Endothelial cell of umbilical vein (primary cell): ENCODE measurements around the gene TMEM107. TPM values are rescaled to one million over a fixed set of nuclear protein-coding genes. Genes with fewer than 3 reads are reported as not detected.

Source experiments
- BruUV-seq: library from RNA; stranded (reverse); fragments of 400-500 nt; replicated peaks from 2 replicates; lab custom pipeline; 2021; lab: Mats Ljungman, UMichigan
- CTCF ChIA-PET: fragments of 300-600, 350-600 bp; sonication (Branson Sonifier 250); formaldehyde crosslinking; loops from one replicate; lab custom pipeline; 2021; ENCODE audit warnings: antibody characterized with exemption, inconsistent platforms; lab: Charles Lee
- POLR2A ChIA-PET: fragments of 300-600, 350-600 bp; sonication (Branson Sonifier 250); formaldehyde crosslinking; loops from one replicate; lab custom pipeline; 2021; ENCODE audit warnings: antibody characterized with exemption, inconsistent platforms; lab: Charles Lee
- DNase-seq: peaks from one replicate; pipeline ENCODE4 v3.0.0-alpha.2; 2011; ENCODE audit warnings: low read depth, low spot score
- FAIRE-seq: peaks from 2 replicates; lab custom pipeline; 2011; peaks lifted over from hg19 to GRCh38; lab: Jason Lieb, UNC
- H2AFZ ChIP-seq: 2 replicates; pipeline ENCODE4 v1.6.0; 2012; ENCODE audit warnings: low read depth, low read length, control low read depth, inconsistent platforms
- H3K27ac ChIP-seq: 2 replicates; pipeline ENCODE4 v1.5.1; 2011; ENCODE audit warnings: low read depth, mild to moderate bottlenecking, control low read depth, low read length, moderate library complexity; ENCODE audit not compliant: insufficient read depth
- H3K27me3 ChIP-seq, 2 experiments: 2 replicates each; pipeline versions ENCODE4 v1.6.0 to v1.6.1; 2011; ENCODE audit warnings: low read length in 2 of 2, mixed read lengths in 1 of 2; ENCODE audit not compliant: control insufficient read depth in 2 of 2, insufficient read depth in 2 of 2
- H3K36me3 ChIP-seq, 2 experiments: 2 replicates in 1 of 2; 3 replicates in 1 of 2; pipeline ENCODE4 v1.5.1; 2011; ENCODE audit warnings: low read length in 2 of 2, mild to moderate bottlenecking in 1 of 2, moderate library complexity in 1 of 2; ENCODE audit not compliant: control insufficient read depth in 2 of 2, insufficient read depth in 2 of 2; ENCODE audit errors: extremely low read depth in 1 of 2
- H3K4me1 ChIP-seq: 3 replicates; pipeline ENCODE4 v1.5.1; 2011; ENCODE audit warnings: mild to moderate bottlenecking, low read length; ENCODE audit not compliant: control insufficient read depth, insufficient read depth; ENCODE audit errors: extremely low read depth
- H3K4me2 ChIP-seq: 2 replicates; pipeline ENCODE4 v1.6.1; 2011; ENCODE audit warnings: low read length, control low read depth, mixed read lengths; ENCODE audit not compliant: insufficient read depth
- H3K4me3 ChIP-seq, 3 experiments: fragments of 200-600 bp in 1 of 3; sonication (generic), shearing (Covaris generic) in 1 of 3; replicated peaks in 1 of 3; 2 replicates each; pipeline ENCODE4 v1.5.1; 2011 to 2016; ENCODE audit warnings: control low read depth in 3 of 3, low read length in 3 of 3, mild to moderate bottlenecking in 2 of 3, inconsistent platforms in 1 of 3, low read depth in 1 of 3, moderate library complexity in 1 of 3; ENCODE audit not compliant: insufficient read depth in 1 of 3
- H3K79me2 ChIP-seq: 2 replicates; pipeline ENCODE4 v1.6.0; 2012; ENCODE audit warnings: low read length, inconsistent platforms; ENCODE audit not compliant: control insufficient read depth, insufficient read depth
- H3K9ac ChIP-seq: replicated peaks from 2 replicates; pipeline ENCODE3; 2011; ENCODE audit warnings: low read length, control low read depth; ENCODE audit not compliant: insufficient read depth; ENCODE audit errors: extremely low read depth
- H3K9me1 ChIP-seq: replicated peaks from 3 replicates; pipeline ENCODE4 v1.6.0; 2011; ENCODE audit warnings: mild to moderate bottlenecking, low read length; ENCODE audit not compliant: control insufficient read depth, insufficient read depth; ENCODE audit errors: extremely low read depth
- H3K9me3 ChIP-seq: replicated peaks from 2 replicates; pipeline ENCODE4 v1.5.1; 2012; ENCODE audit warnings: low read length, inconsistent platforms; ENCODE audit not compliant: control insufficient read depth, insufficient read depth
- H4K20me1 ChIP-seq: replicated peaks from 2 replicates; pipeline ENCODE3; 2011; ENCODE audit warnings: mild to moderate bottlenecking, low read length; ENCODE audit not compliant: control insufficient read depth, insufficient read depth; ENCODE audit errors: extremely low read depth
- EZH2 ChIP-seq: IDR thresholded peaks from 2 replicates; pipeline ENCODE4 v1.6.1; 2012; ENCODE audit warnings: borderline replicate concordance, low read depth, mild to moderate bottlenecking, moderate library complexity, low read length, inconsistent platforms; ENCODE audit not compliant: severe bottlenecking
- FOS ChIP-seq: IDR thresholded peaks from 2 replicates; pipeline ENCODE4 v1.6.1; 2011; ENCODE audit warnings: mild to moderate bottlenecking, low read length, moderate library complexity, borderline replicate concordance; ENCODE audit not compliant: insufficient read depth
- GATA2 ChIP-seq: IDR thresholded peaks from 2 replicates; pipeline ENCODE4 v1.7.0; 2011; ENCODE audit warnings: low read depth, mild to moderate bottlenecking, moderate library complexity, mixed read lengths, low read length; ENCODE audit not compliant: insufficient read length, insufficient read depth
- JUN ChIP-seq: IDR thresholded peaks from 2 replicates; pipeline ENCODE4 v1.6.1; 2011; ENCODE audit warnings: borderline replicate concordance, low read depth; ENCODE audit not compliant: insufficient read length, insufficient read depth
- MYC ChIP-seq: IDR thresholded peaks from one replicate; pipeline ENCODE4 v1.6.1; 2011; ENCODE audit warnings: mild to moderate bottlenecking, low read depth, low read length
- POLR2A ChIP-seq: IDR thresholded peaks from 2 replicates; pipeline ENCODE4 v1.6.1; 2012; ENCODE audit warnings: low read depth, mild to moderate bottlenecking, control low read depth, low read length
- POLR2AphosphoS5 ChIP-seq: IDR thresholded peaks from 2 replicates; pipeline ENCODE4 v1.6.1; 2012; ENCODE audit warnings: low read depth, mild to moderate bottlenecking, control low read depth, low read length, moderate library complexity; ENCODE audit not compliant: insufficient read depth
- dilution Hi-C: fragments of 300-500 bp; cut with MboI; formaldehyde crosslinking; loops from one replicate; pipeline ENCODE4 v1.15.0; 2019; ENCODE audit warnings: low sequenced_read_pairs; ENCODE audit not compliant: extremely low pct_ligation_motif_present
- intact Hi-C: fragments of 100-400 bp; cut with micrococcal nuclease; formaldehyde crosslinking; loops from one replicate; pipeline ENCODE4 v1.10.0; 2022
- polyA plus RNA-seq, 4 experiments: library from polyadenylated mRNA; depleted of rRNA in 3 of 4; stranded (reverse) in 3 of 4; unstranded in 1 of 4; fragments of >200 nt; gene quantifications; 2 replicates each; pipeline versions ENCODE4 v1.2.1 to v1.2.3, GENCODE V29; 2011 to 2012; ENCODE audit warnings: missing spikeins in 1 of 4
- total RNA-seq: library from RNA; stranded (reverse); gene quantifications from 2 replicates; pipeline ENCODE4 v1.2.3, GENCODE V29; 2021
- TF ChIP-seq, protein P1 (sequence below): IDR thresholded peaks from 2 replicates; pipeline ENCODE4 v1.6.1; 2011; ENCODE audit not compliant: insufficient read depth, insufficient read length
- TF ChIP-seq, protein P2 (sequence below), 2 donors: IDR thresholded peaks; 1 replicate in 1 of 2; 2 replicates in 1 of 2; pipeline ENCODE4 v1.5.1; 2011; ENCODE audit warnings: low read length in 2 of 2, mild to moderate bottlenecking in 2 of 2, moderate library complexity in 2 of 2, control low read depth in 1 of 2, inconsistent platforms in 1 of 2, low read depth in 1 of 2; ENCODE audit not compliant: insufficient read depth in 1 of 2; ENCODE audit errors: extremely low read depth in 1 of 2

TMEM107 gene
- total and polyA plus RNA-seq, 2 donors (not counting 3 experiments of a cell fraction or from before 2014, with no cell fraction given): 20.4 to 31.6 TPM

DNA sequence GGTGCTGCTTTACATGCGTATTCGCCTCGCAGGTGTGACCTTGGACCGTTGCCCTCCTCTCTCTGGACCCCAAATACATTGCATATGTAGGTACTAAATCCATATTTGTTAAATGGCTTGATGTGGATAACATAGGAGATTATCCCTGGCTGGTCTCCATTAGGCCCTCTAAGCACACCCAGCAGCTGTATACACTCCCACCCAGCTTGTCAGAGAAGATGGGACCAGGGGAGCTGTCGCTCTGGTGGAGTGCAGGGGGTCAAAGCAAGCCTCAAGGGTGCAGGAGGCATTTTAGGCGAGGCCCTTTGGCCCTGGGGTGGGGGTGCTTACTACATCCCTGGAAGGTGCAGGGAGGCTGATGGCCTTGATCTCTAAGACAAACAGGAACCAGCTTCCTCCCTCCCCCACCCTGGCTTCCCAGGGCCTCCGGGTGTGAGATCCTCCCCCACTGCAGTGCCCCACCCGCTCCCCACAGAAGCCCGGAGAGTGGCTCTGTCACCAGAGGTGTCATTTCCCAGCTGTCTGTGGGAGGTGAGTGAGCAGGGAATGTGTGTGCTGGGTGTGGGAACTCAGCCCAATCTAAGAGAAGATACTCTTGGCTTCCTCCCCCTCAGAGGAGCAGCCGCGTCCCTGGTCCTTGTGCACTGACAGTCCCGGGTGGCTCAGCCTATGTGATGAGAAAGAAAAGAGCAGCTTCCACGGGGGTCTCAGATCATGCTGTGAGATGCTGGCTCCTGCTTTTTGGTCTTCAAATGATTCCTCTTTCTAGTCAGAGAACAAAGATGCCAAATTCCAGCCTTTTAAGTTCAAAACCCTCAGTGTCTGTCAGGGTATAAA lies 12.0 kb downstream of the TMEM107 start:
- Histone ChIP-seq H3K4me2 (no peak overlapping the region), H2AFZ (peak overlapping the region; percentile 58), H3K27me3 (no peaks in the 10 kb centered on the region), H3K9ac (peak overlapping the region; percentile 13), H3K9me1 (no peaks in the 10 kb centered on the region), H3K4me3 (no peak overlapping the region), H4K20me1 (no peaks in the 10 kb centered on the region), H3K79me2 (peaks cover 20% of the 10 kb centered on the region), H3K27ac (no peak overlapping the region), H3K9me3 (no peaks in the 10 kb centered on the region), H3K4me1 (peaks cover 20% of the 10 kb centered on the region), H3K36me3 (peaks cover 2 to 7% of the 10 kb centered on the region in 2 experiments)
- DNase-seq: no peak
- intact Hi-C loops (loop anchor here (1.0 kb wide), 1 partner anchor 9 kb away; no protein-coding TSS in a partner anchor), dilution Hi-C loops (no loop called here)
- ChIA-PET POLR2A (interaction anchor here (1.9 kb wide), 1 partner anchor 9 kb away, joined by 8 read pairs; no protein-coding TSS in a partner anchor), CTCF (no interaction called here)
- TF ChIP-seq JUN: no peak
- no peak for TF ChIP-seq EZH2
- TF ChIP-seq POLR2AphosphoS5: no peak
- TF ChIP-seq POLR2A: no peak
- TF ChIP-seq, protein P1, sequence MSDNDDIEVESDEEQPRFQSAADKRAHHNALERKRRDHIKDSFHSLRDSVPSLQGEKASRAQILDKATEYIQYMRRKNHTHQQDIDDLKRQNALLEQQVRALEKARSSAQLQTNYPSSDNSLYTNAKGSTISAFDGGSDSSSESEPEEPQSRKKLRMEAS: no peak
- no peak for TF ChIP-seq FOS
- TF ChIP-seq GATA2: no peak
- TF ChIP-seq, protein P2, sequence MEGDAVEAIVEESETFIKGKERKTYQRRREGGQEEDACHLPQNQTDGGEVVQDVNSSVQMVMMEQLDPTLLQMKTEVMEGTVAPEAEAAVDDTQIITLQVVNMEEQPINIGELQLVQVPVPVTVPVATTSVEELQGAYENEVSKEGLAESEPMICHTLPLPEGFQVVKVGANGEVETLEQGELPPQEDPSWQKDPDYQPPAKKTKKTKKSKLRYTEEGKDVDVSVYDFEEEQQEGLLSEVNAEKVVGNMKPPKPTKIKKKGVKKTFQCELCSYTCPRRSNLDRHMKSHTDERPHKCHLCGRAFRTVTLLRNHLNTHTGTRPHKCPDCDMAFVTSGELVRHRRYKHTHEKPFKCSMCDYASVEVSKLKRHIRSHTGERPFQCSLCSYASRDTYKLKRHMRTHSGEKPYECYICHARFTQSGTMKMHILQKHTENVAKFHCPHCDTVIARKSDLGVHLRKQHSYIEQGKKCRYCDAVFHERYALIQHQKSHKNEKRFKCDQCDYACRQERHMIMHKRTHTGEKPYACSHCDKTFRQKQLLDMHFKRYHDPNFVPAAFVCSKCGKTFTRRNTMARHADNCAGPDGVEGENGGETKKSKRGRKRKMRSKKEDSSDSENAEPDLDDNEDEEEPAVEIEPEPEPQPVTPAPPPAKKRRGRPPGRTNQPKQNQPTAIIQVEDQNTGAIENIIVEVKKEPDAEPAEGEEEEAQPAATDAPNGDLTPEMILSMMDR (IDR thresholded peaks at IDR 0.05; ENCODE audit: extremely low read depth in 1 of 2, insufficient read depth in 1 of 2, low read depth in 1 of 2, low read length in 2 of 2): no peak
- no peak for TF ChIP-seq MYC
- FAIRE-seq: no peak
- BruUV-seq: no TSS peak
